Heart right ventricle (tissue), 16 donors: Measurements from ENCODE around the gene MFN2. TPM values are rescaled to one million over a fixed set of nuclear protein-coding genes. Genes with fewer than 3 reads are reported as not detected.
"Not testable (repeated sequence)": the region's sequence is repeated elsewhere in the genome, so short reads cannot be mapped to it uniquely, and the experiment has no call there.

Experiments used
- ATAC-seq, 8 donors: fragments of 200-7000 bp; cut with Tn5 transposase; one replicate each; pipeline ENCODE4 v1.9.1; 2020; ENCODE audit warnings: mild to moderate bottlenecking in 8 of 8, moderate library complexity in 8 of 8, moderate number of reproducible peaks in 1 of 8
- DNase-seq, 2 donors: peaks; one replicate each; pipeline ENCODE4 v3.0.0-alpha.2; 2020
- H3K27ac ChIP-seq, 10 donors: fragments of 200-600 bp; sonication (generic) in 2 of 10; one replicate each; pipeline versions ENCODE4 v1.5.0 to v1.8.0; 2020 to 2022; ENCODE audit warnings: mild to moderate bottlenecking in 3 of 10
- H3K27me3 ChIP-seq, 7 donors: fragments of 200-600 bp; one replicate each; pipeline ENCODE4 v1.8.0; 2021 to 2022; ENCODE audit warnings: mild to moderate bottlenecking in 2 of 7
- H3K36me3 ChIP-seq, 9 donors: fragments of 200-600 bp; sonication (generic) in 1 of 9; one replicate each; pipeline versions ENCODE4 v1.5.0 to v1.8.0; 2020 to 2022; ENCODE audit warnings: mild to moderate bottlenecking in 2 of 9
- H3K4me1 ChIP-seq, 9 donors: fragments of 200-600 bp; sonication (generic) in 1 of 9; one replicate each; pipeline versions ENCODE4 v1.5.0 to v1.8.0; 2020 to 2022; ENCODE audit warnings: mild to moderate bottlenecking in 4 of 9
- H3K4me3 ChIP-seq, 10 donors: fragments of 200-600 bp; sonication (generic) in 2 of 10; one replicate each; pipeline versions ENCODE4 v1.5.0 to v1.8.0; 2020 to 2022; ENCODE audit warnings: mild to moderate bottlenecking in 7 of 10, moderate library complexity in 2 of 10
- H3K9me3 ChIP-seq, 11 donors: fragments of 200-600 bp in 10 of 11; sonication (generic) in 2 of 11; one replicate each; pipeline versions ENCODE4 v1.5.0 to v1.8.0; 2013 to 2022; ENCODE audit warnings: mild to moderate bottlenecking in 2 of 11, control low read depth in 1 of 11, moderate library complexity in 1 of 11
- WGBS, 2 donors: extraction: QIAGEN DNeasy Blood & Tissue Kit; methylation state at CpG; one replicate each; pipeline ENCODE4 v1.1.7; 2013; ENCODE audit warnings: inconsistent platforms in 1 of 2; 5-methylcytosine and 5-hydroxymethylcytosine counted together
- intact Hi-C, 10 donors: fragments of 100-400 bp; cut with DNase I; formaldehyde crosslinking; loops; one replicate each; pipeline versions ENCODE4 v1.11.1 to v1.14.2; 2022
- polyA plus RNA-seq, 2 donors: library from polyadenylated mRNA; stranded (reverse); fragments of 200-250 nt; gene quantifications; one replicate each; pipeline ENCODE4 v1.2.3, GENCODE V29; 2013
- total RNA-seq, 10 donors: library from RNA; stranded (reverse); fragmentation: NEBNext Ultra II Directional in 3 of 10; extraction: Animal tissue kit (Norgen Biotek cat#: 25700) in 3 of 10; gene quantifications; one replicate each; pipeline versions ENCODE4 v1.2.1 to v1.2.4, GENCODE V29; 2021 to 2023
- TF ChIP-seq, protein P1 (sequence below), 9 donors: fragments of 200-600 bp; sonication (generic) in 2 of 9; IDR thresholded peaks; one replicate each; pipeline versions ENCODE4 v1.5.0 to v1.8.0; 2021 to 2022; ENCODE audit warnings: antibody characterized with exemption in 9 of 9, mild to moderate bottlenecking in 5 of 9, moderate library complexity in 1 of 9
- donor health status: Arrhythmogenic right ventricular cardiomyopathy.
- donor health status: ischemic (EF 13 %, LVEDD 7.1; RV severe dilation, severe dysfunction).
- donor health status: healthy with polysubstance abuse.
- donor health status: DM: no; HTN: yes; CAD: no.
- donor health status: DM: no; HTN: no; CAD: no.
- donor health status: ischemic (EF 25% LVEDD 6.9; RV normal size, moderate dysfunction).
- donor health status: ischemic (EF 25% LVEDD 5.7; RV mildly dilated, moderate dysfunction).
- donor health status: healthy.
- donor health status: DM: yes; HTN: yes; CAD: no.
- donor health status: Ischemic cardiomyopathy.
- donor health status: ischemic (EF 35%, LVEDD 5.7; RV mildly dilated, moderate dysfunction).
- donor health status: nonischemic (EF 11% LVEDD 7.7; RV severe dilation, severe dysfunction).
- donor health status: DM: yes; HTN: yes; CAD: no.
- donor health status: PGD.
- donor health status: ischemic (EF 29% LVEDD 5.4; RV normal size, mild dysfunction).
- donor health status: nonischemic (EF 23%, LVEDD 6.1; RV moderate dilation, normal function).

Gene MFN2
- total and polyA plus RNA-seq, 12 donors, result 154 to 1,066 (median 738) TPM

DNA sequence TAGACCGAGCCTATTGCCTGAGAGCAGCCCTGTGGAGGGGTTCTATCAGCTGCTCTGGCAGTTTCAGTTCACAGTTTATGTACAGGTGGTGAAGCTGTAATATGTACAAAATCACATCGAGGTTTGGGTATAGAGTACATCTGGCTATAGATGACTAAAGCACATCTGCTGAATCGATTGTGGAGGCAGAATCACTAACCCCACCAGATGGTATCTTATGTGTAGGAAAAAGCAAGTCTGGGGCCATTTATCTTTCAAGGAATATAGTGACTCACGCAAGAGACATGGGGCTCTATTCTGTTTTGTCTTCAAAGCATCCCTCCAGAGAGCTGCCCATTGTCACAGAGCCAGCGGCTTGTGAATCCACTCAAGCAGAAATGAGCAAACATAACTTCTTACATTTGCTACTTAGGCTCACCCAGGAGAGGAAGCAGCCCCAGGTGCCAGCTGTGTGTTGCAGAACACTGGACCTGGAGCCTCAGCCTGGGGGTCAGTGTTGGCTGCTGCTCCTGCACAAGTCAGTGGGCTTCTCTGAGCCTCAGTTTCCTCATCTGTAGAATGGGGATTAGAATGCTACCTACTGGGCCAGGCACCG is 60.3 kb downstream of the MFN2 start:
- peaks cover 0 to 9% (median 0%) of the 10 kb centered on the region in 9 donors for H3K4me1 ChIP-seq
- DNase-seq, result no peak
- intact Hi-C loops, result no loop called here
- no peak for ATAC-seq
- H3K9me3 ChIP-seq, result no peaks in the 10 kb centered on the region
- 60 to 70% methylated on average over 6 of the region's 6 CpGs for WGBS, 2 donors
- no peak overlapping the region for H3K4me3 ChIP-seq
- no peak overlapping the region for H3K27ac ChIP-seq
- no peaks in the 10 kb centered on the region for H3K36me3 ChIP-seq
- TF ChIP-seq, protein P1, sequence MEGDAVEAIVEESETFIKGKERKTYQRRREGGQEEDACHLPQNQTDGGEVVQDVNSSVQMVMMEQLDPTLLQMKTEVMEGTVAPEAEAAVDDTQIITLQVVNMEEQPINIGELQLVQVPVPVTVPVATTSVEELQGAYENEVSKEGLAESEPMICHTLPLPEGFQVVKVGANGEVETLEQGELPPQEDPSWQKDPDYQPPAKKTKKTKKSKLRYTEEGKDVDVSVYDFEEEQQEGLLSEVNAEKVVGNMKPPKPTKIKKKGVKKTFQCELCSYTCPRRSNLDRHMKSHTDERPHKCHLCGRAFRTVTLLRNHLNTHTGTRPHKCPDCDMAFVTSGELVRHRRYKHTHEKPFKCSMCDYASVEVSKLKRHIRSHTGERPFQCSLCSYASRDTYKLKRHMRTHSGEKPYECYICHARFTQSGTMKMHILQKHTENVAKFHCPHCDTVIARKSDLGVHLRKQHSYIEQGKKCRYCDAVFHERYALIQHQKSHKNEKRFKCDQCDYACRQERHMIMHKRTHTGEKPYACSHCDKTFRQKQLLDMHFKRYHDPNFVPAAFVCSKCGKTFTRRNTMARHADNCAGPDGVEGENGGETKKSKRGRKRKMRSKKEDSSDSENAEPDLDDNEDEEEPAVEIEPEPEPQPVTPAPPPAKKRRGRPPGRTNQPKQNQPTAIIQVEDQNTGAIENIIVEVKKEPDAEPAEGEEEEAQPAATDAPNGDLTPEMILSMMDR (IDR thresholded peaks at IDR 0.05), result no peak
- no peaks in the 10 kb centered on the region for H3K27me3 ChIP-seq

DNA sequence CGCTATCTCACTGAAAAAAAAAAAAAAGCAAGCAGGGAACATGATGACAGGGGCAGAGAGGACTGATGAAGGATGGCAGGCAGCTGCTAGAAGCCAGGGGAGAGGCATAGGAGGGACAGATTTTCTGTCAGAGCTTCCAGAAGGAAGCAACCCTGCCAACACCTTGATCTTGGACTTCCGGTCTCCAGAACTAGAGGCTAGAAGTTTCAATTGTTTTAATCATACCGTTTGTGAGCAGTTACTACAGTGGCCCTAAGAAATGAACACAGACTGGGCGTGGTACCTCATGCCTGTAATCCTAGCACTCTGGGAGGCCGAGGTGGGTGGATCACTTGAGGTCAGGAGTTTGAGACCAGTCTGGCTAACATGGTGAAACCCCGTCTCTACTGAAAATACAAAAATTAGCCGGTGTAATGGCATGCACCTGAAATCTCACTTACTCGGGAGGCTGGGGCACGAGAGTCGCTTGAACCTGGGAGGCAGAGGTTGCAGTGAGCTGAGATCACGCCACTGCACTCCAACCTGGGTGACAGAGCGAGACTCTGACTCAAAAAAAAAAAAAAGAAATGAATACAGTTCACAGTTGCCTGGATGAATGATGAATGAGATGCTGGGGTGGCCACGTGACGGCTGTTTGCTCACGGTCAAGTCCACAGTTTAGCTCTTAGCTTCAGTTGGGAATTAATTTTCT is 64.1 kb downstream of the MFN2 start:
- DNase-seq, intact Hi-C loops, H3K4me1 ChIP-seq, H3K36me3 ChIP-seq, H3K4me3 ChIP-seq, H3K27ac ChIP-seq, H3K27me3 ChIP-seq, H3K9me3 ChIP-seq: not testable (repeated sequence)
- 67 to 69% methylated on average over 15 of the region's 15 CpGs for WGBS, 2 donors
- ATAC-seq, result peak in 6 of 8 donors; percentile 15 to 49 (median 37)

DNA sequence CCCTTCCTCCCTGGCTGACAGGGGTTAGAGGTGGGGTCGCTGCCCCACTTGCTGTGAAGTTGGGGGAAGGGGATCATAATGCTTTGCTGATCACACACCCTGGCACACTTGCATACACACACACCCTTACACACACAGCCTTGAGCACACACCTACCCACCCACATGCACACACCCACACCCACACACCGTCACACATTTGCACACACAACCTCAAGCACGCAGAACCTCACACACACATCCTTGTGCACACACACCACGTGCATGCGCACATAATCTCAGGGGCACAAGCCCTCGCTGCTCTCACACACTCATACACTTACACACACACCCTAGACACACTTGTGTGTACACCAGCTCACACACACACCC is 66.5 kb downstream of the MFN2 start:
- intact Hi-C loops, result no loop called here
- no peak for ATAC-seq
- WGBS, 2 donors, result 88 to 94% methylated on average over 6 of the region's 6 CpGs

DNA sequence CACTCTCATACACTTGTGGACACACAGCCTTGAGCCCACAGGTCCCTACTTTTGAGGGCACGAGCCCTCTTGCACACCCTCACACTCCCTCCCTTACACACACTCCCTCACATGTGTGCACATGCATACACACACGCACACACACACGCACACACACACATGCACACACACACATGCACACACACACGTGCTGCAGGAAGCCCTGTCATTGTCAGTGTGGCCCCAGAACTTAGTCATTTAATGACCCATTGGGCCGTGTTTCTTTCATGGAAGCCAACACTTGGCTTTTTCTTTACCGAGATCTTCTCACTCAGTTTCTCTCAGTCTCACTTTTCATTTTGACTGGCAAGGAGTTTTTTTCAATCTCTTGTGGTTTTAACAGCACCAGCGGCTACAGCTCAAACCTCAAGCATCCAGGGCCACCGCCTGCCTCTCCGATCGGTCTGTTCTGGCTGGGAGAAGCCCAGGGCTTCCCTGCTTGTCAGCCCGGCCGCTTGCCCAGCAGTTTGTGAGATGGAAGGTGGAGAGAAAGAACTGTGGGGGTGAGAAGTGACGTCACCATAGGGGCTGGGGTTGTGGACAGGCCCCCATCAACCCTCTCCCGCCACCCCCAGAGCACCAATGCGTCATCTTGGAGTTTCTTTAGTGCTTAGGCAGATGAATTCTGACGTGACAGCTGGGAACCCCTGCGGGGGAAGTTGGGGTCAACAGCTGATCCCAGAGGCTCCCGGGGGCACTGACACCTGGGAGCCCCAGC is 67.1 kb downstream of the MFN2 start:
- TF ChIP-seq, protein P1 (IDR thresholded peaks at IDR 0.05), result no peak
- Histone ChIP-seq H3K9me3 (no peaks in the 10 kb centered on the region), H3K36me3 (no peaks in the 10 kb centered on the region), H3K27ac (no peak overlapping the region), H3K27me3 (no peaks in the 10 kb centered on the region), H3K4me1 (peaks cover 0 to 14% (median 8%) of the 10 kb centered on the region in 9 donors), H3K4me3 (no peak overlapping the region)
- intact Hi-C loops, result no loop called here
- no peak for DNase-seq
- WGBS, 2 donors, result 69 to 73% methylated on average over 18 of the region's 18 CpGs
- ATAC-seq, result no peak

More for the DNA sequence above, 66.5 kb downstream of the MFN2 start:
- H3K27me3 ChIP-seq, result no peaks in the 10 kb centered on the region
- no peaks in the 10 kb centered on the region for H3K9me3 ChIP-seq
- H3K36me3 ChIP-seq, result no peaks in the 10 kb centered on the region
- H3K27ac ChIP-seq, result no peak overlapping the region
- no peak for DNase-seq
- H3K4me1 ChIP-seq, result peaks cover 0 to 9% (median 3%) of the 10 kb centered on the region in 9 donors
- H3K4me3 ChIP-seq, result no peak overlapping the region
- TF ChIP-seq, protein P1 (IDR thresholded peaks at IDR 0.05), result no peak
